ENCODE data around the gene PCDHGA11. TPM values are rescaled to one million over a fixed set of nuclear protein-coding genes. Genes with fewer than 3 reads are reported as not detected.
"Not testable (repeated sequence)": the region's sequence is repeated elsewhere in the genome, so short reads cannot be mapped to it uniquely, and the experiment has no call there.

PCDHGA11 gene
- total RNA-seq, 1 experiment from 2014 or later, result 0.21 TPM

DNA sequence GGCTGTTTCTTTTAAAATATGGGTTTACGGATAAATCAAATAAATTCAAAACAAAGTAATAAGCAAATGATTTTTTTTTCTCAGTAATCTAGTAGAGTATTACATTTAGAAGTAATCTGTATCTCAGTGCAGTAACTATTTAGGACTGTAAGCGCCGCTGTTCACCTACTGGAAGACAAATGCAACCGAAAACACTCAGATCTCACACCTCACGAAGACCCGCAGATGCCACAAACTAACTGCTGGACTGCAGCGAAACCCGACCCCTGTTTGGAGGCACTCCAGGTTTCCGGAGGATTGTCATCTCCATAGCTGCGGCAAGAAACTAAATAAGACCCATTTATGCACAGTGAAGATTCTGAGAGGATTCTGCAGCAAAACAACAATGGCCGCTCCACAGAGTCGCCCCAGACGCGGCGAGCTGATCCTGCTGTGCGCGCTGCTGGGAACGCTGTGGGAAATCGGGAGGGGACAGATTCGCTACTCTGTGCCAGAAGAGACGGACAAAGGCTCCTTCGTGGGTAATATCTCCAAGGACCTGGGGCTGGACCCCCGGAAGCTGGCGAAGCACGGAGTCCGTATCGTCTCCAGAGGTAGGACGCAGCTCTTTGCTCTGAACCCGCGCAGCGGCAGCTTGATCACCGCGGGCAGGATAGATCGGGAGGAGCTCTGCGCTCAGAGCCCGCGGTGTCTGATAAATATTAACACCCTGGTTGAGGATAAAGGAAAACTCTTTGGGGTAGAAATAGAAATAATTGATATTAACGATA, 28.2 kb upstream of the PCDHGA11 start, which contains the start of gene PCDHGA8:
PCDHGA8 (plus strand) TSS at position 205 of the 770 bp plus-strand sequence; CDS start at position 386, 181 bp downstream.
- H3K4me3 ChIP-seq (ENCODE audit: insufficient read depth, low read depth, low read length), result no peak within 1 kb of the TSS

GRCh38 chr5:141393267-141393666, 27.6 kb upstream of the PCDHGA11 start:
- no peak for DNase-seq
- Histone ChIP-seq H3K36me3 (replicated peaks; ENCODE audit: control insufficient read depth, insufficient read depth, low read length) (no peaks in the 10 kb centered on the region), H3K27me3 (ENCODE audit: control insufficient read depth, insufficient read depth, low read length) (no peaks in the 10 kb centered on the region), H3K4me3 (ENCODE audit: insufficient read depth, low read depth, low read length) (no peak overlapping the region)

More for the DNA sequence above, 28.2 kb upstream of the PCDHGA11 start, which contains the start of gene PCDHGA8:
- no peaks in the 10 kb centered on the region for H3K36me3 ChIP-seq (replicated peaks; ENCODE audit: control insufficient read depth, insufficient read depth, low read length)
- H3K27me3 ChIP-seq (ENCODE audit: control insufficient read depth, insufficient read depth, low read length), result no peaks in the 10 kb centered on the region
- DNase-seq, result no peak

GRCh38 chr5:141394401-141395187, 26.3 kb upstream of the PCDHGA11 start:
- DNase-seq; H3K4me3 ChIP-seq (ENCODE audit: insufficient read depth, low read depth, low read length); H3K36me3 ChIP-seq (replicated peaks; ENCODE audit: control insufficient read depth, insufficient read depth, low read length); H3K27me3 ChIP-seq (ENCODE audit: control insufficient read depth, insufficient read depth, low read length): not testable (repeated sequence)

DNA sequence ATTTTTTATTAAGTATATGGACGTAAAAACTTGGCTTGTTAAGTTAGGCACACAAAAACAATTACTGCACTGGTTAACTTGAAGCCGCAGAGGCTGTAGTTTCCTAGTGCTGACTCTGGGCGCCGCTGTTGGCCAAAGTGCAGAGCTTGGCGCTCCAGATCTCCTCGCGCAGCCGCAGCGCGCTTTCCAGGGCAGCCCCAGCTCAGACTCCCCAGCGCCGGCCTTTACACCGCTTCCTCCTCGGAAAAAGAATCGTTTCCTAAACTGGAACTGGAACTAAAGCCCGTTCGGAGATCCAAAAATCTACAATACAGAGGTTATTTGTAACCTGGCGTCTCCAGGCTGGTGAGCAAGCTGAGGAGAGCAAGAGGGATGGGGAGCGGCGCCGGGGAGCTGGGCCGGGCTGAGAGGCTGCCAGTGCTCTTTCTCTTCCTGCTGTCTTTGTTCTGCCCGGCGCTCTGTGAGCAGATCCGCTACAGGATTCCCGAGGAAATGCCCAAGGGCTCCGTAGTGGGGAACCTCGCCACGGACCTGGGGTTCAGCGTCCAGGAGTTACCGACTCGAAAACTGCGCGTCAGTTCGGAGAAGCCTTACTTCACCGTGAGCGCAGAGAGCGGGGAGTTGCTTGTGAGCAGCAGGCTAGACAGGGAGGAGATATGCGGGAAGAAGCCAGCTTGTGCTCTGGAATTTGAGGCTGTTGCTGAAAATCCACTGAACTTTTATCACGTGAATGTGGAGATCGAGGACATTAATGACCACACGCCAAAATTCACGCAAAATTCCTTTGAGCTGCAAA, 22.9 kb upstream of the PCDHGA11 start, which contains the start of gene PCDHGB5:
PCDHGB5 (plus strand) TSS at position 192 of the 796 bp plus-strand sequence; CDS start at position 373, 181 bp downstream.
- DNase-seq, result peak; percentile 41
- not testable (repeated sequence) for H3K36me3 ChIP-seq (replicated peaks; ENCODE audit: control insufficient read depth, insufficient read depth, low read length); H3K4me3 ChIP-seq (ENCODE audit: insufficient read depth, low read depth, low read length); H3K27me3 ChIP-seq (ENCODE audit: control insufficient read depth, insufficient read depth, low read length)

DNA sequence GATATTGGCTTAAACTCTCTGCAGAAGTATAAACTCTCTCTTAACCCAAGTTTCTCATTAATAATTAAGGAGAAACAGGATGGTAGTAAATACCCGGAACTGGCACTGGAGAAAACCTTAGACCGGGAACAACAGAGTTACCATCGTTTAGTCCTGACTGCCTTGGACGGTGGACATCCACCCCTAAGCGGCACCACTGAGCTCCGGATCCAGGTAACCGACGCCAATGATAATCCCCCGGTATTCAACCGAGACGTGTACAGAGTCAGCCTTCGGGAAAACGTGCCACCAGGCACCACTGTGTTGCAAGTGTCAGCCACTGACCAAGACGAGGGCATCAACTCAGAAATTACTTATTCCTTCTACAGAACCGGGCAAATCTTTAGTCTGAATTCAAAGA, 22.2 kb upstream of the PCDHGA11 start:
- Histone ChIP-seq H3K27me3 (ENCODE audit: control insufficient read depth, insufficient read depth, low read length) (no peaks in the 10 kb centered on the region), H3K4me3 (ENCODE audit: insufficient read depth, low read depth, low read length) (no peak overlapping the region), H3K36me3 (replicated peaks; ENCODE audit: control insufficient read depth, insufficient read depth, low read length) (no peaks in the 10 kb centered on the region)
- DNase-seq, result peak; percentile 28

DNA sequence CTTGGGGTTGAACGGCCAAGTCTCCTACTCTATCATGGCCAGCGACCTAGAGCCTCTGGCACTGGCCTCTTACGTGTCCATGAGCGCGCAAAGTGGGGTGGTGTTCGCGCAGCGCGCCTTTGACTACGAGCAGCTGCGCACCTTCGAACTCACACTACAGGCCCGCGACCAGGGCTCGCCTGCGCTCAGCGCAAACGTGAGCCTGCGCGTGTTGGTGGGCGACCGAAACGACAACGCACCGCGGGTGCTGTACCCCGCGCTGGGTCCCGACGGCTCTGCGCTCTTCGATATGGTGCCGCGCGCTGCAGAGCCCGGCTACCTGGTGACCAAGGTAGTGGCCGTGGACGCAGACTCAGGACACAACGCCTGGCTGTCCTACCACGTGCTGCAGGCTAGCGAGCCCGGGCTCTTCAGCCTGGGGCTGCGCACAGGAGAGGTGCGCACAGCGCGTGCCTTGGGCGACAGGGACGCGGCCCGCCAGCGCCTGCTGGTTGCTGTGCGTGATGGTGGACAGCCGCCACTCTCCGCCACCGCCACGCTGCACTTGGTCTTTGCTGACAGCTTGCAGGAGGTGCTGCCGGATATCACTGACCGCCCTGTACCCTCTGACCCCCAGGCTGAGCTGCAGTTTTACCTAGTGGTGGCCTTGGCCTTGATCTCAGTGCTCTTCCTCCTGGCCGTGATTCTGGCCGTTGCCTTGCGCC, 21.1 kb upstream of the PCDHGA11 start:
- no peaks in the 10 kb centered on the region for H3K27me3 ChIP-seq (ENCODE audit: control insufficient read depth, insufficient read depth, low read length)
- no peak for DNase-seq
- H3K36me3 ChIP-seq (replicated peaks; ENCODE audit: control insufficient read depth, insufficient read depth, low read length), result no peaks in the 10 kb centered on the region
- no peak overlapping the region for H3K4me3 ChIP-seq (ENCODE audit: insufficient read depth, low read depth, low read length)

DNA sequence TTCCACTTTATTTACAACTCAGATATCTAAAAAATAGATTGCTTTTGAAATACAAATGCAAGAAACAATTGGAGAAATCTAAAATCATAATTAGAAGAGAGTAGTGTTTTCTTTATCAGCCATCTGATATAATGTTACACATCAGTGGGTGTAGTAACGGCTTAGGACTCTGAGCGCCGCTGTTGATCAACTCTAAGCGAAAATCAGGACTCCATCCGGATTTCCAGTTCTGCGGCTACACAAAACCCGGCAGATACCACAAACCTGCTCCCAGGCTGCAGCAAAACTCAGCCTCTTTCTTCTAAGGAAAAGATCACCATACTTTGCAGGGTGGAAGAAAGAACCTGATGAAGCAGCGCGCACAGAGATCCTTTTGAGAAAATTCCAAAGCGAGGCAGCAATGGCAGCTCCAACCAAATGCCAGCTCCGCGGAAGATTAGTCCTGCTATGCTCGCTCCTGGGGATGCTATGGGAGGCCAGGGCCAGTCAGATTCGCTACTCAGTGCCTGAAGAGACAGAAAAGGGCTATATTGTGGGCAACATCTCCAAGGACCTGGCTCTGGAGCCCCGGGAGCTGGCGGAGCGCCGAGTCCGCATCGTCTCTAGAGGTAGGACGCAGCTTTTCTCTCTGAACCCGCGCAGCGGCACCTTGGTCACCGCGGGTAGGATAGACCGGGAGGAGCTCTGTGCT, 18.2 kb upstream of the PCDHGA11 start, which contains the start of gene PCDHGA9:
PCDHGA9 (plus strand) TSS at position 226 of the 691 bp plus-strand sequence; CDS start at position 401, 175 bp downstream.
- Histone ChIP-seq H3K27me3 (ENCODE audit: control insufficient read depth, insufficient read depth, low read length) (no peaks in the 10 kb centered on the region), H3K36me3 (replicated peaks; ENCODE audit: control insufficient read depth, insufficient read depth, low read length) (no peaks in the 10 kb centered on the region), H3K4me3 (ENCODE audit: insufficient read depth, low read depth, low read length) (no peak within 1 kb of the TSS)
- DNase-seq, result peak; percentile 78

- Histone ChIP-seq H3K4me3 (ENCODE audit: insufficient read depth, low read depth, low read length) (no peak overlapping the region), H3K27me3 (ENCODE audit: control insufficient read depth, insufficient read depth, low read length) (no peaks in the 10 kb centered on the region; the same call in 1 of the 2 replicates), H3K36me3 (replicated peaks; ENCODE audit: control insufficient read depth, insufficient read depth, low read length) (no peaks in the 10 kb centered on the region)
- DNase-seq, result no peak
These were observed 17.5 kb upstream of the PCDHGA11 start for GRCh38 chr5:141403387-141403786.

- peak; percentile 91 for DNase-seq
- H3K27me3 ChIP-seq (ENCODE audit: control insufficient read depth, insufficient read depth, low read length); H3K36me3 ChIP-seq (replicated peaks; ENCODE audit: control insufficient read depth, insufficient read depth, low read length): not testable (repeated sequence)
- peak within 1 kb of the TSS; percentile 61 for H3K4me3 ChIP-seq (ENCODE audit: insufficient read depth, low read depth, low read length)
These were observed 12.9 kb upstream of the PCDHGA11 start, which contains the start of gene PCDHGB6 for GRCh38 chr5:141407790-141408505. TSS of gene PCDHGB6 (plus strand) at chr5:141408021. CDS start at chr5:141408203, 182 bp downstream.

DNA sequence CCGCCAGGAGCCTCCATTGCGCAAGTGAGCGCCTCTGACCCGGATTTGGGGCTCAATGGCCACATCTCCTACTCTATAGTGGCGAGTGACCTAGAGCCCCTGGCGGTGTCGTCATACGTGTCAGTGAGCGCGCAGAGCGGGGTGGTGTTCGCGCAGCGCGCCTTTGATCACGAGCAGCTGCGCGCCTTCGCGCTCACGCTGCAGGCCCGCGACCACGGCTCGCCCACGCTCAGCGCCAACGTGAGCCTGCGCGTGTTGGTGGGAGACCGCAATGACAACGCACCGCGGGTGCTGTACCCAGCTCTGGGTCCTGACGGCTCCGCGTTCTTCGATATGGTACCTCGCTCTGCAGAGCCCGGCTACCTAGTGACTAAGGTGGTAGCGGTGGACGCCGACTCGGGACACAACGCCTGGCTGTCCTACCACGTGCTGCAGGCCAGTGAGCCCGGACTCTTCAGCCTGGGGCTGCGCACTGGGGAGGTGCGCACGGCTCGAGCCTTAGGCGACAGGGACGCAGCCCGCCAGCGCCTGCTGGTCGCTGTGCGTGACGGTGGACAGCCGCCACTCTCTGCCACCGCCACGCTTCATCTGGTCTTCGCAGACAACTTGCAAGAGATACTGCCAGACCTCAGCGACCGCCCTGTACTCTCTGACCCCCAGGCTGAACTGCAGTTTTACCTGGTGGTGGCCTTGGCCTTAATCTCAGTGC, 11.1 kb upstream of the PCDHGA11 start:
- Histone ChIP-seq H3K4me3 (ENCODE audit: insufficient read depth, low read depth, low read length) (no peak overlapping the region), H3K36me3 (replicated peaks; ENCODE audit: control insufficient read depth, insufficient read depth, low read length) (no peaks in the 10 kb centered on the region), H3K27me3 (ENCODE audit: control insufficient read depth, insufficient read depth, low read length) (peaks cover 2% of the 10 kb centered on the region)
- DNase-seq, result no peak

- Histone ChIP-seq H3K27me3 (ENCODE audit: control insufficient read depth, insufficient read depth, low read length) (peaks cover 2% of the 10 kb centered on the region), H3K36me3 (replicated peaks; ENCODE audit: control insufficient read depth, insufficient read depth, low read length) (no peaks in the 10 kb centered on the region), H3K4me3 (ENCODE audit: insufficient read depth, low read depth, low read length) (no peak overlapping the region)
- no peak for DNase-seq
These were observed 9.3 kb upstream of the PCDHGA11 start for GRCh38 chr5:141411575-141411974.

- Histone ChIP-seq H3K27me3 (ENCODE audit: control insufficient read depth, insufficient read depth, low read length) (peaks cover 2% of the 10 kb centered on the region), H3K36me3 (replicated peaks; ENCODE audit: control insufficient read depth, insufficient read depth, low read length) (no peaks in the 10 kb centered on the region)
- peak; percentile 89 for DNase-seq
These were observed 7.9 kb upstream of the PCDHGA11 start, which contains the start of gene PCDHGA10 for GRCh38 chr5:141412854-141413539. TSS of gene PCDHGA10 (plus strand) at chr5:141412987. CDS start at chr5:141413176, 189 bp downstream.

More at GRCh38 chr5:141412854-141413539, 7.9 kb upstream of the PCDHGA11 start, which contains the start of gene PCDHGA10:
- H3K4me3 ChIP-seq (ENCODE audit: insufficient read depth, low read depth, low read length), result peak within 1 kb of the TSS; percentile 41; the same call in 1 of the 2 replicates
